Measurements from ENCODE around the gene CAPZA1. TPM values are rescaled to one million over a fixed set of nuclear protein-coding genes. Genes with fewer than 3 reads are reported as not detected.

The CAPZA1 gene
- total and polyA plus RNA-seq, 2 of the 8 experiments (the other 6 are each of a cell fraction or from before 2014, with no cell fraction given): 48.9 to 107 TPM

DNA sequence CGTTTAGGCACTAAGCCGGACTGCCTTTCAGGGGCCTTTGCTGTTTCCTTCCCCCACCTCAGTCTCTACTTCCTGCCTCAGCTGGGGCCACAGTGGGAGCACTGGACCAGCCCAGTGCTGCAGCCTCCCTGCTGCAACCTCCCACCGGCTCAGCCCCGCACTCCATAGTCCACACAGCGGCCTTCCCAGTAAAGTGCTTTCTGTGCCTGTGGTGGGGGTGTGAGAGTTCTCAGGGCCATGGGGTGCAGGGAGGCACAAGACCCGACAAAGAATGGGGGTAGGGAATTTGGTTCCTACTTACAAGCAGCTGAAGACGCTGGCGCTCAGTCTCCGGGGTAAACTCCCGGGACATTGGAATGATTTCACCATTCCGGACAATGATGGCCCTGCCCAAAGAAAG is 92.0 kb downstream of the CAPZA1 start (continued):
- TF ChIP-seq, protein P1, sequence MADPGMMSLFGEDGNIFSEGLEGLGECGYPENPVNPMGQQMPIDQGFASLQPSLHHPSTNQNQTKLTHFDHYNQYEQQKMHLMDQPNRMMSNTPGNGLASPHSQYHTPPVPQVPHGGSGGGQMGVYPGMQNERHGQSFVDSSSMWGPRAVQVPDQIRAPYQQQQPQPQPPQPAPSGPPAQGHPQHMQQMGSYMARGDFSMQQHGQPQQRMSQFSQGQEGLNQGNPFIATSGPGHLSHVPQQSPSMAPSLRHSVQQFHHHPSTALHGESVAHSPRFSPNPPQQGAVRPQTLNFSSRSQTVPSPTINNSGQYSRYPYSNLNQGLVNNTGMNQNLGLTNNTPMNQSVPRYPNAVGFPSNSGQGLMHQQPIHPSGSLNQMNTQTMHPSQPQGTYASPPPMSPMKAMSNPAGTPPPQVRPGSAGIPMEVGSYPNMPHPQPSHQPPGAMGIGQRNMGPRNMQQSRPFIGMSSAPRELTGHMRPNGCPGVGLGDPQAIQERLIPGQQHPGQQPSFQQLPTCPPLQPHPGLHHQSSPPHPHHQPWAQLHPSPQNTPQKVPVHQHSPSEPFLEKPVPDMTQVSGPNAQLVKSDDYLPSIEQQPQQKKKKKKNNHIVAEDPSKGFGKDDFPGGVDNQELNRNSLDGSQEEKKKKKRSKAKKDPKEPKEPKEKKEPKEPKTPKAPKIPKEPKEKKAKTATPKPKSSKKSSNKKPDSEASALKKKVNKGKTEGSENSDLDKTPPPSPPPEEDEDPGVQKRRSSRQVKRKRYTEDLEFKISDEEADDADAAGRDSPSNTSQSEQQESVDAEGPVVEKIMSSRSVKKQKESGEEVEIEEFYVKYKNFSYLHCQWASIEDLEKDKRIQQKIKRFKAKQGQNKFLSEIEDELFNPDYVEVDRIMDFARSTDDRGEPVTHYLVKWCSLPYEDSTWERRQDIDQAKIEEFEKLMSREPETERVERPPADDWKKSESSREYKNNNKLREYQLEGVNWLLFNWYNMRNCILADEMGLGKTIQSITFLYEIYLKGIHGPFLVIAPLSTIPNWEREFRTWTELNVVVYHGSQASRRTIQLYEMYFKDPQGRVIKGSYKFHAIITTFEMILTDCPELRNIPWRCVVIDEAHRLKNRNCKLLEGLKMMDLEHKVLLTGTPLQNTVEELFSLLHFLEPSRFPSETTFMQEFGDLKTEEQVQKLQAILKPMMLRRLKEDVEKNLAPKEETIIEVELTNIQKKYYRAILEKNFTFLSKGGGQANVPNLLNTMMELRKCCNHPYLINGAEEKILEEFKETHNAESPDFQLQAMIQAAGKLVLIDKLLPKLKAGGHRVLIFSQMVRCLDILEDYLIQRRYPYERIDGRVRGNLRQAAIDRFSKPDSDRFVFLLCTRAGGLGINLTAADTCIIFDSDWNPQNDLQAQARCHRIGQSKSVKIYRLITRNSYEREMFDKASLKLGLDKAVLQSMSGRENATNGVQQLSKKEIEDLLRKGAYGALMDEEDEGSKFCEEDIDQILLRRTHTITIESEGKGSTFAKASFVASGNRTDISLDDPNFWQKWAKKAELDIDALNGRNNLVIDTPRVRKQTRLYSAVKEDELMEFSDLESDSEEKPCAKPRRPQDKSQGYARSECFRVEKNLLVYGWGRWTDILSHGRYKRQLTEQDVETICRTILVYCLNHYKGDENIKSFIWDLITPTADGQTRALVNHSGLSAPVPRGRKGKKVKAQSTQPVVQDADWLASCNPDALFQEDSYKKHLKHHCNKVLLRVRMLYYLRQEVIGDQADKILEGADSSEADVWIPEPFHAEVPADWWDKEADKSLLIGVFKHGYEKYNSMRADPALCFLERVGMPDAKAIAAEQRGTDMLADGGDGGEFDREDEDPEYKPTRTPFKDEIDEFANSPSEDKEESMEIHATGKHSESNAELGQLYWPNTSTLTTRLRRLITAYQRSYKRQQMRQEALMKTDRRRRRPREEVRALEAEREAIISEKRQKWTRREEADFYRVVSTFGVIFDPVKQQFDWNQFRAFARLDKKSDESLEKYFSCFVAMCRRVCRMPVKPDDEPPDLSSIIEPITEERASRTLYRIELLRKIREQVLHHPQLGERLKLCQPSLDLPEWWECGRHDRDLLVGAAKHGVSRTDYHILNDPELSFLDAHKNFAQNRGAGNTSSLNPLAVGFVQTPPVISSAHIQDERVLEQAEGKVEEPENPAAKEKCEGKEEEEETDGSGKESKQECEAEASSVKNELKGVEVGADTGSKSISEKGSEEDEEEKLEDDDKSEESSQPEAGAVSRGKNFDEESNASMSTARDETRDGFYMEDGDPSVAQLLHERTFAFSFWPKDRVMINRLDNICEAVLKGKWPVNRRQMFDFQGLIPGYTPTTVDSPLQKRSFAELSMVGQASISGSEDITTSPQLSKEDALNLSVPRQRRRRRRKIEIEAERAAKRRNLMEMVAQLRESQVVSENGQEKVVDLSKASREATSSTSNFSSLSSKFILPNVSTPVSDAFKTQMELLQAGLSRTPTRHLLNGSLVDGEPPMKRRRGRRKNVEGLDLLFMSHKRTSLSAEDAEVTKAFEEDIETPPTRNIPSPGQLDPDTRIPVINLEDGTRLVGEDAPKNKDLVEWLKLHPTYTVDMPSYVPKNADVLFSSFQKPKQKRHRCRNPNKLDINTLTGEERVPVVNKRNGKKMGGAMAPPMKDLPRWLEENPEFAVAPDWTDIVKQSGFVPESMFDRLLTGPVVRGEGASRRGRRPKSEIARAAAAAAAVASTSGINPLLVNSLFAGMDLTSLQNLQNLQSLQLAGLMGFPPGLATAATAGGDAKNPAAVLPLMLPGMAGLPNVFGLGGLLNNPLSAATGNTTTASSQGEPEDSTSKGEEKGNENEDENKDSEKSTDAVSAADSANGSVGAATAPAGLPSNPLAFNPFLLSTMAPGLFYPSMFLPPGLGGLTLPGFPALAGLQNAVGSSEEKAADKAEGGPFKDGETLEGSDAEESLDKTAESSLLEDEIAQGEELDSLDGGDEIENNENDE (IDR thresholded peaks at IDR 0.05; ENCODE audit: insufficient replicate concordance, low read length): no peak
- no peak for TF ChIP-seq RXRA (IDR thresholded peaks at IDR 0.05; ENCODE audit: insufficient read depth, low read depth, low read length)
- no peak for TF ChIP-seq KDM1A (IDR thresholded peaks at IDR 0.05; ENCODE audit: borderline replicate concordance, low read length)
- no peak for TF ChIP-seq KDM5A (IDR thresholded peaks at IDR 0.05; ENCODE audit: low read length)
